IPS-11a (cell line): ENCODE data around the gene ROBO1.

ENCODE experiments used
- H3K4me3 ChIP-seq: one replicate; pipeline ENCODE4 v1.5.1; 2013; ENCODE audit warnings: low read depth, low read length, control low read depth

ROBO1 gene

GRCh38 chr3:79250746-79251145 lies 517.1 kb downstream of the ROBO1 start:
- H3K4me3 ChIP-seq = no peak overlapping the region

GRCh38 chr3:79249701-79250100 lies 518.1 kb downstream of the ROBO1 start:
- no peak overlapping the region for H3K4me3 ChIP-seq

GRCh38 chr3:79247725-79248043 lies 520.1 kb downstream of the ROBO1 start:
- H3K4me3 ChIP-seq = no peak overlapping the region

GRCh38 chr3:79246875-79247724 lies 520.7 kb downstream of the ROBO1 start:
- no peak overlapping the region for H3K4me3 ChIP-seq

DNA sequence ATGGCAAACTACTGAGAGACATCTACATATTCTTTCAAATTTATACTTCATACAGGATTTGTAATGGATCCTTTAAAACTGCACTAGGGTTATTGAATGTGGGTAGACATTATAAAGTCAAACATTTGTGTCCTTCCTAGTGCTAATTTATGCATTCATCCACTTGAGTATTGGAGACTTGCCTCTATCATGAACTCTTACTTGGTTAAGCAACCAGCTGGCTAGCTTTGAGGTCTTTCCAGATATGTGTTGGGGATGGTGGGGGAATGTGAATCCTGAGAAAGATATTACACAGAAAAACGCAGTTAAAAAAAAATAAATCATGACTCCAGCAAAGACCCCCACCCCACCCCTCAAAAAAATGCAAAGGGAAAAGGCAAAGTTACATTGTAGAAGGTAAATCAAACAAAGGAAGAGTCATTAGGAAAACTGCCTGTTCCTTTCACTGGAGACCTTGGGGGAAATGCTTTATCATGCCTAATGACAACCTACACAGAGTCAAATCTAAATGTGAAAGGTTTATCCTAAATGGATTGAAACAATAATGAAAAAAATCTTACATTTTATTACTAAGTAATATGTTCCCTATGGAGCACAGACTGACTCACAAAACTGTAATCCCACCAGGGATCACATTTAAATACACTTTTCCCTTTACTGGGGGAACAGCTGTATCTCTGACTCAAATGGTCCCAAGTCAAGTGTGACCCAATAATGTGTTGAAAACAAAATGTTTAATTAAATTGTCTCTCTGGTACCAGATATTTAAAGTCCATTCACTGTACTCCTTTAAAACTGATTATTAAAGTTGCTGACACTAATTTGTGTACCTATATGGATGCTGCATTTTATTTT lies 522.3 kb downstream of the ROBO1 start:
- H3K4me3 ChIP-seq = no peak overlapping the region

DNA sequence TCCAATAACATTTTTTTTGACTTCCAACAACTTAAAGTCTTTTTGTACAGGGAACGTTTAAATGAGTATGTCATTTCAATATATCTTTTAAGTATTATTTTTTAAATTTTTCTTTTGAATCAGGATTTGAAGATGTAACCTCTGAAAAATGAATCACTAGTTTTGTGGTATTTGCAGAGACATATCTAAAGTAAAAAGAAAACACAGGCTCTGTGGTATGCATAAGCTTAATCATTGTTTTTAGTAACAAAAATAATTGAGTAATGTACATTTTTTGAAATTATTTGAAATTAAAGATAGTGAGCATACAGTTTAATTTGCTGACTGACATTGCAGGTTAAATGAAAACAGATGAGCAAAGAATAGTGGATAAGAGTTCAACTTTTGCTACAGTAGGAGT lies 531.3 kb downstream of the ROBO1 start:
- no peak overlapping the region for H3K4me3 ChIP-seq

DNA sequence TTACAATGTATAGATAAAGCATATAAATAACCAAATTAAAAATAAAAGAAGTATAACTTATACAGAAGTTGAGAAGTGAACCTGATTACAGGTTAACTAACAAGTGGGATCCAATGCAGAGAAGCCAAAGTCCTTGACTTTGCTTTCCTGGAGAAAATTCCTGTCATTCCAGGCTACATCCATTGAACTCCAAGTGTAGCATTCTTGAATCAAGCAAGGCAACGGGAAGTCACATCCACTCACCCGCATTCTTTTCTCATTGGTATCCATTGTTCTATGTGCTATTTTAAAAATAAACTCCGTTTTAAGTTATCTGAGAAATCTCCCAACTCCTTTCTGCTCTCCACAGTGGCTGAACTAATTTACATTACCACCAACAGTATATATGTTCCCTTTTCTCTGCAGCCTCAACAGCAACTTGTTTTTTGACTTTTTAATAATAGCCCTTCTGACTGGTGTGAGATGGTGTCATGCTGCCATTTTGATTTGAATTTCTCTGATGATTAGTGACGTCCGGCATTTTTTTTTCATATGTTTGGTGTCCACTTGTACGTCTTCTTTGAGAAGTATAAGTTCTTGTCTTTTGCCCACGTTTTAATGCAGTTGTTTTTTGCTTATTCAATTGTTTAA lies 534.3 kb downstream of the ROBO1 start:
- no peak overlapping the region for H3K4me3 ChIP-seq

- H3K4me3 ChIP-seq = no peak overlapping the region
These were observed 537.5 kb downstream of the ROBO1 start for GRCh38 chr3:79230266-79230665.

GRCh38 chr3:79217096-79217495 lies 550.7 kb downstream of the ROBO1 start:
- H3K4me3 ChIP-seq = no peak overlapping the region

DNA sequence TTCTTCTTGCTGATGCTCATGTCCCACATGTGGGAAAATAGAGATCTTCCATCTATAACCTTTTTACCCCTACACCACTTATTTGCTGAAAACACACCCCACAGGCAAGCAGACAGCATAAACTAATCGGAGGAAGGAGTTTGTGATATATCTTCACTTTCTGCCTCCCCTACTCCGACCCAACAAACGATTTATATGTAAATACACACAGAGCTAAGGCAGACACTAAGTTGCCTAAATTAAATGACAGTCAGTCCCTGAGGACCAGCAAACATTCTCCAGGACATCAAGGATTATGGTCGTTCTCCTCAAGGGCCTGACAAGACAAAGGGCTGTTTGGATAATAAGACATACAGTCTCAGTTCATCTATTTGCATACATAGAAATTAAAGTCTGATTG lies 552.5 kb downstream of the ROBO1 start:
- no peak overlapping the region for H3K4me3 ChIP-seq

DNA sequence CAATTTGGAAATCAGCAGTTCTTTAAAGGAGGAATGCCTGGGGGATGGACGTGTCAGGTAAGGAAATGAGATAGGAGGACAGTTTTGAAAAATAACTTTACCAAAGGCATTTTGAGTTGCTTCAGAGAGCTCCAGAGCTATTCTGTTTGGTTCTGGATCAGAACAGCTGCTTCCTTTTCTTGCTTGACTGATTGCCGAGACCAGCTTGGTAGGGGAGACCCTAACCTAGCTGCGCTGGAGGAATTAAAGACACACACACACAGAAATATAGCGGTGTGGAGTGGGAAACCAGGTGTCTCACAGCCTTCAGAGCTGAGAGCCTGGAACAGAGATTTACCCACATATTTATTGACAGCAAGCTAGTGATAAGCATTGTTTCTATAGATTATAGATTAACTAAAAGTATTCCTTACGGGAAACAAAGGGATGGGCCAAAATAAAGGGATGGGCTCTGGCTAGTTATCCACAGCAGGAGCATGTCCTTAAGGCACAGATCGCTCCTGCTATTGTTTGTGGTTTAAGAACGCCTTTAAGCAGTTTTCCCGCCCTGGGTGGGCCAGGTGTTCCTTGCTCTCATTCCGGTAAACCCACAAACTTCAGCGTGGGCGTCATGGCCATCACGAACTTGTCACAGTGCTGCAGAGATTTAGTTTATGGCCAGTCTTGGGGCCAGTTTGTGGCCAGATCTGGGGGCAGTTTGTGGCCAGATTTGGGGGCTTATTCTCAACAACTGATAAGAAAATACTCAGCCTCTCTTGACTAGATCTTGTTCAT lies 556.0 kb downstream of the ROBO1 start:
- no peak overlapping the region for H3K4me3 ChIP-seq

DNA sequence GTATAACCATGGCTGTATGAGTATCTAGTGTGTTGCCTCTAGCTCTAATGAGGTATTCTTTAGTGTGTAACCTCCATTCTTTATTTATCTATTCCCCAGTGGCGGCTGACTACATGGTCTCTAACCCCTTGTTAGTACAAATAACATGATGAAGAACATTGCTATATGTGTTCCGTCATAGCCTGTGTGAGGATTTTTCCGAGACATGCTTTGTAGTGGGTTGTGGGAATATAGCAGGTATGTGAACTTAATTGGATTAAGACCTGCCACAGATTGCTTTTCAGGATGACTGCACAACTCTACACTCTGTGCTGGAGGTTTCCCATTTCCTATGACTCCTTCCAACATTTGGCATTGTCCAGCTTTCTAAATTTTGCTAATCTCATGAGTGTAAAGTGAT lies 563.4 kb downstream of the ROBO1 start:
- H3K4me3 ChIP-seq = no peak overlapping the region

GRCh38 chr3:79203144-79203519 lies 564.7 kb downstream of the ROBO1 start:
- no peak overlapping the region for H3K4me3 ChIP-seq

- no peak overlapping the region for H3K4me3 ChIP-seq
These were observed 565.2 kb downstream of the ROBO1 start for GRCh38 chr3:79202471-79203143.

DNA sequence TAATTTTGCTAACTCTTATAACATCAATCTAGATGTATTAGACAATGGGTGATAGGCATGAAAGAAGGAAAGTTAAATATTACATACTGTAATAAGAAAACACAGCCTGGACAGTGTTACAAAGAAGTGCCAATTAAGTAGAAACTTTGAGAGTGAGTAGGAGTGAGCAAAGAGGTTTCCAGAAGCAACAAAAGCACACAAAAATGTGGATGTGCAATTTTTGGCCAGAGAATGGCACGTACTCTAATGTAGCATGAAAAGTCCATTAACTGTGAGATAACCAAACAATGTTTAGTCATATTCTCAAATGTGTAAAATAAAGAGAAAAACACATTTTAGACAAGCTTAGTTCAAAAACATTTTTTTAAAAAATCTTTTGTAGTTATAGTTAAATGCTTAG lies 567.3 kb downstream of the ROBO1 start:
- H3K4me3 ChIP-seq = no peak overlapping the region

- no peak overlapping the region for H3K4me3 ChIP-seq
These were observed 567.8 kb downstream of the ROBO1 start for GRCh38 chr3:79199966-79200365.

DNA sequence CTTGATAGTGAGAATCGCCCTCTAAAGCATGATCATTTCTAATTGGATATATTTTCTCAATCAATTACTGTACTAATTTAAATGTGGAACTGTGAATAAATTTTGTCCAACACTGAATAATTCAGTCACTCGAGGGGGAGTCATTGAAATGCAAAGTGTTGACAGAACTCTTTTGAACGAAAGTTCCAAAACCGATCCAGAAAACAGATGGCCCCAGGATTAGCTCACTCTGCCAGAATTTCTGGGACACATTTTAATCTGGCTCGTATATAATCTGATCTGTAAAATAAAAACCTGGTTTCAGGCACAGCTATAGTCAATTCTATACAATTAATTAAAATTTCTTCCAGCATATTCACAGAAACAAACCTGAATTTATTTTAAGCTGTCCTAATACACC lies 580.4 kb downstream of the ROBO1 start:
- no peak overlapping the region for H3K4me3 ChIP-seq

DNA sequence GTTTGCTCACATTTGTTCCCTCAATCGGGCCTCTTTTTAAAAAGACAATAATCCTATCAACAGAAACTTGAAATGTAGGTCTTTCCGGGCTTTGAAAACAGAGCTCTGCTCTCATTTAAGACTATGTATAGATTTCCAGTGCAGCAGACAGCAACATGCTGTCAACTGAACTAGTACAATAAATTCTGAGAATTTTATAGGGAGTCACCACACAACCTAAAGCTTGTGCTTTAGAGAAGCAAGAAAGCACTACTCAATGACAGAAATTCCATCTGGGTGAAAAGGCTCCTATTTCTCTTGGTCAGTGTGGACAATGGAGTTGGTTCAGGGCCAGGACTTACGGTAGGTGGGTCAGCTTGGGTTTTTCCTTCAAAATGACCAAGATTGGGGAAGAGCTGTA lies 583.5 kb downstream of the ROBO1 start:
- H3K4me3 ChIP-seq = no peak overlapping the region

- H3K4me3 ChIP-seq = no peak overlapping the region
These were observed 584.3 kb downstream of the ROBO1 start for GRCh38 chr3:79183496-79183895.

DNA sequence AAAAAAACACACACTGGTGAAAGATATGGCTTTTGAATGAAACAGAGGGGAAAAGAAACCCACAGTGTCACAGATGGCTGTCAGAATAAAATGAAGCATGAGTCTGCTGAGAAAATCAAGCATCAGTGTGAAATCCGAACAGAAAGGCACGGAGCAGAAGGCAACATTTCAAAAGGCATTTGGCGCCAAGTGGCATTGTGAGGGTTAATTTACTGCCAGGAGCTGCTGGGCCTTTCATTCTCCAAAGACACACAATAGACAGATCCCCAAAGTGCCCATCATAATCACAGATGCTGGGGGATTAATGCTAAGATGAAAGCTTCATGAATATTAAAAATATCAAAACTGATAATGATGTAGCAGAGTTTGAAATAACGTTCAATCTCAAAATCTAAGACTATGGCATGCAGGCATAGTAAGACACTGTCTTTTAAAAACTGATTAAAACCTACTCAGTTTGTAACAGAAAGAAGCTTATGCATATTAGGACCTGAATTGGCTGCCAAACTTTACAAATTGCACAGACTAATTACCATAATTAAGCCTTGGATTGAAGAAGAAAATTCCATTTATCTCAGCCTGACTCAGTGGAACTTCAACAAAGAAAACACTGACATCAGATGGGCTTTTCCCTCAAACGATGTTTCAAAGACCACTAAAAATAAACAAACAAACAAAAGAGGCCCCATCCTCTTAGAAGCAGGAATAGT lies 589.2 kb downstream of the ROBO1 start:
- H3K4me3 ChIP-seq = no peak overlapping the region
